Stimulated activated CD8-positive, alpha-beta memory T cell treated with anti-CD3 and anti-CD28 coated beads, Interleukin-12 subunit alpha, Interleukin-12 subunit beta, amount 100 ng/mL, for 24 hours (primary cell): ENCODE data around the gene ANKRD13D.

Experiments used
- DNase-seq: peaks from one replicate; pipeline ENCODE4 v3.0.0-alpha.2; 2020; ENCODE audit errors: extremely low read depth

ANKRD13D gene

DNA sequence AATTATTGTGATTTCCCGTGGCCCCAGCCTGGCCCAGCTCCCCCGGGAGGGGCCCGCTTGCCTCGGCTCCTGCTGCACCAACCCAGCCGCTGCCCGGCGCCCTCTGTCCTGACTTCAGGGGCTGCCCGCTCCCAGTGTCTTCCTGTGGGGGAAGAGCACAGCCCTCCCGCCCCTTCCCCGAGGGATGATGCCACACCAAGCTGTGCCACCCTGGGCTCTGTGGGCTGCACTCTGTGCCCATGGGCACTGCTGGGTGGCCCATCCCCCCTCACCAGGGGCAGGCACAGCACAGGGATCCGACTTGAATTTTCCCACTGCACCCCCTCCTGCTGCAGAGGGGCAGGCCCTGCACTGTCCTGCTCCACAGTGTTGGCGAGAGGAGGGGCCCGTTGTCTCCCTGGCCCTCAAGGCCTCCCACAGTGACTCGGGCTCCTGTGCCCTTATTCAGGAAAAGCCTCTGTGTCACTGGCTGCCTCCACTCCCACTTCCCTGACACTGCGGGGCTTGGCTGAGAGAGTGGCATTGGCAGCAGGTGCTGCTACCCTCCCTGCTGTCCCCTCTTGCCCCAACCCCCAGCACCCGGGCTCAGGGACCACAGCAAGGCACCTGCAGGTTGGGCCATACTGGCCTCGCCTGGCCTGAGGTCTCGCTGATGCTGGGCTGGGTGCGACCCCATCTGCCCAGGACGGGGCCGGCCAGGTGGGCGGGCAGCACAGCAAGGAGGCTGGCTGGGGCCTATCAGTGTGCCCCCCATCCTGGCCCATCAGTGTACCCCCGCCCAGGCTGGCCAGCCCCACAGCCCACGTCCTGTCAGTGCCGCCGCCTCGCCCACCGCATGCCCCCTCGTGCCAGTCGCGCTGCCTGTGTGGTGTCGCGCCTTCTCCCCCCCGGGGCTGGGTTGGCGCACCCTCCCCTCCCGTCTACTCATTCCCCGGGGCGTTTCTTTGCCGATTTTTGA is 3.3 kb upstream of the ANKRD13D start:
- DNase-seq = no peak

DNA sequence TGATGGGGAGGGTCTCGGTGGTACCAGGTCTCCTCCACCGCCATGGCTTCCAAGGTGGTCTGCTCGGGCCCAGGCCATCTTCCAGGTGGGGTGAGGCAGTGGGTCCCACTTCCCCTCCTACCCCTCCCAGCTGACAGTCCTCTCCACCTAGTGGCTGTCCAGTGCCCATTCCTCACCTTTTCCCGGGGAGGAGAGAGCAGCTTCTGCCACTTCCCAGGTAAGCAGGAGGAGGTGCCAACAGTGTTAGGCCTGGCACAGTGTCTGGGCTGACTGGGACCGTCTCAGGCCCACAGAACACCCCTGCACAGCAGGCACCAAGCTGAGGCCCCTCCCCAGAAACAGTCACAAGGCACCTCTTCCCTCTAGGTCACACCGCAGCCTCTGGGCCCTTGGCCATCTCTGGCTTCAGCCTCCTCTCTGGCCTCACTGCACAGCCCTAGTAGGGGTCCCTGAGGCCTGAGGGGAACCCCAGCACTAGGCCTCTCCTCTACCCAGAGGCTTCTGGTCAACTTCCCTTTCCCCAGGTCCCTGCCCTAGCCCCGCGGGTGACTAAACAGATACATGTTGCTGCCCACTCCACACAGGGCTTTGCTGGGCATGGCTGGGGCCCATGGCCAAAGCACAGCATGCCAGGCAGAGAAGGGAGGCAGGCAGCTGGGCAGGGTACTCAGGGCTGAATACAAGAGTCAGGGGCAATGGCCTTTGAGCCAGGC is 2.3 kb upstream of the ANKRD13D start:
- DNase-seq = no peak

DNA sequence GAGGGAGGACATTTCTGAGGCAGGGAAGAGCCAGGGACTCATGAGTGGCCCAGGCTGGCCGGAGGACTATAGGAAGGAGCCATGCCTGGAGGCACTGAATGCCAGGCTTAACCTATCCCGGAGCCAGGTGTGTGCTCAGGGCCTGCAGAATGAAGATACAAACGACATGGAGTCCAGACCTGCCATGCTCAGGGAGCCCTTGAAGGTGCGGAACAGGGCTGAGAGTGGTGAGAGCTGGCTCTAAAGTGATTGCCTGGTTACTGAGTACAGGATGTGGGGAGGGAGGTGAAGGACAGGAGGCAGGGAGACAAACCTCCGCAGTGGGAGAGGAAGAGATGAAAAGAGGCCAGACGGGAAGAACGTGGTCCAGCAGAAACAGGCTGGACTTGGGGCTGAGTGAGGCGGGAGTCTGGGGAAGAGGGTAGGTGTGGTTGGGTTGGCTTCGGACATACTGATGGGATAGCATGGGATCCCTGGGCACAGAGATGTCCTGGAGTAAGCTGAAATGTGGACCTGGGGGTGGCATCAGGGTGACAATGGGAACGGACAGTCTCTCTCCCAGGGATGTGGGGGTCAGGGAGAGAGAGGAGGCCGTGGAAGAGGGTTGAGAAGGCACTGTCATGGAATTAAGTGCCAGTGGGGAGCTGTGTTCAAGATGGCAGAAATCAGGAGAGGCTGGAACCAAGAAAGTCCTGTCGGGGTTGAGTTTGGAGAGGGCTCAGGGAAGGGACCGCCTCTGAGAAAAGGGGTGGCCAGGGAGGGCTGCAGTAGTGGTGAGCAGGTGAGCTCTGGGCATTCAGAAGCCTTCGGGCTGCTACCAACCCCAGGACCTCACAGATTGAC is 1.5 kb upstream of the ANKRD13D start:
- DNase-seq = no peak

- DNase-seq = no peak
Observed at GRCh38 chr11:67288198-67288451, 978 bp upstream of the ANKRD13D start.

GRCh38 chr11:67288452-67289225 is 464 bp upstream of the ANKRD13D start:
- peak; percentile 78 for DNase-seq

DNA sequence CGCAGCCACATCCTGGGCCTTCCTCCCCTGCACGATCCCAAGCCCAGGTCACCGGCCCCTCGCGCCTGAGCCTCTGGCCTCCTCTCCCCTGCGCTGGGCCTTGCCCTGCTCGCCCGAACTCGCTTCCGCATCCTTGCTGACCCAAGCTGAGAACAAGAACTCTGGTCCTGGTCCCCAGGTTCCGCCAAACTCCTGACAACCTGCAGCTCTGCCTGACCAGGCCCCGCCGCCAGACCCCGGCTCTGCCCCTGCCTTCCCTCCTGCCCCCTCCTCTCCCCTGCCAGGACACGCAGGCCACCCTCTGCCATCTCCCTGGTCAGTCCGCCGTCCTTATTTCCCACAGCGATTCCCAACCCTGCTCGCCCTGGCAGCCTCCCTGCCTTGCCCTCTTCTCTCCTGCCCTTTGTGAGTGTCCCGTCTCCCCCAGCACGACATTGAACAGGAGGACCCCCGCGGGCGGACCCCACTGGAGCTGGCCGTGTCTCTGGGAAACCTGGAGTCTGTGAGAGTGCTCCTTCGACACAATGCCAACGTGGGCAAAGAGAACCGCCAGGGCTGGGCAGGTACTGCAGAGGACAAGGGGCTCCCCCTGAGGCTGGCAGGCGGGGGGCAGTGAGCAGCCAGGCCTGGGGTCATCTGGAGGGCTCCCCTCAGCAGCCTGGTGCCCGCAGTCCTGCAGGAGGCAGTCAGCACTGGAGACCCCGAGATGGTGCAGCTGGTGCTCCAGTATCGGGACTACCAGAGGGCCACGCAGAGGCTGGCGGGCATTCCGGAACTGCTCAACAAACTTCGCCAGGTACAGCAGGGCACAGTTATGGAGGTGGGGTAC is 762 bp downstream of the ANKRD13D start:
- DNase-seq = no peak

DNA sequence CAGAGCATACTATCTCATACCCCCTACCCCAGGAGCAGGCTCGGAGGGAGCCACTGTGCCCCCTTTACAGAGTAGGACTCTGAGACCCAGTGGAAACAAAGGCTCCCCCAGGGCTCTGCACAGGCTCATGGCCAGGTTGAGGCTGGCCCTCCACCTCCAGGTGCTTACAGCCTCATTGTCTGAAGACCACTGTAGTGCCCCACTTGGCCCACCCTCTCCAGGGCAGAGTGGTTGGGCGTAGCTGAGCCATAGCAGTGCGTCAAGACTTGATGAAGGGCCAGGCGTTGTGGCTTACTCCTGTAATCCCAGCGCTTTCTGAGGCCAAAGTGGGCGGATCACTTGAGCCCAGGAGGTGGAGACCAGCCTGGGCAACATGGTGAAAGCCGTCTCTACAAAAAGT is 1.7 kb downstream of the ANKRD13D start:
- DNase-seq = no peak

DNA sequence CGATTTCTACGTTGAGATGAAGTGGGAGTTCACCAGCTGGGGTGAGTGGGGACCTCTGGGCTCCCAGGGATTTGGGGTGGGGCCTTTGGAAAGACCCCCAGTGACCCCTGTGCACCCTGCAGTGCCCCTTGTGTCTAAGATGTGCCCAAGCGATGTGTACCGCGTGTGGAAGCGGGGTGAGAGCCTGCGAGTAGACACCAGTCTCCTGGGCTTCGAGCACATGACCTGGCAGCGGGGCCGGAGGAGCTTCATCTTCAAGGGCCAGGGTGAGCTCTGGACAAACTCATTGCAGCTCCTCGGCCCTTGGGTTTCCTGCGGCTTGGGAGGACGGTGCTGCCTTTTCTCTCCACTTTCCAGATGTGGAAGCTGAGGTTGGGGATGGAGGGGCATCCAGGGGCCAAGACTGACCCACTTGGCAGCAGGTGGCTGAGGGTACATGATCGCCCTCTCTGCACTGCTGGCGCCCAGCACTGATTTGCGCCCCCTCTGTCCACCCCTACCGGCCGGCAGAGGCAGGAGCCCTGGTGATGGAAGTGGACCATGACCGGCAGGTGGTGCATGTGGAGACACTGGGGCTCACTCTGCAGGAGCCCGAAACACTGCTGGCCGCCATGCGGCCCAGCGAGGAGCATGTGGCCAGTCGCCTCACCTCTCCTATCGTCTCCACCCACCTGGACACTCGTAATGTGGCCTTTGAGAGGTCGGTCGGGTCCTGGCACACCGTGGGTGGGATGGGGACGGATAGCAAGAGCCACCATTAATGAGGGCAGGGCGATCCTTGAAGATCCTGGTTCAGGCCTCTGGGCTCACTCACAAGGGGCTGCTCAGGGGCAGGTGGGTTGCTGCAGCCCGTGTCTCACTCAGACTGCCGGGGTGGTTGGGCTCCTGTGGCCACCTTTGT is 2.6 kb downstream of the ANKRD13D start:
- no peak for DNase-seq

- DNase-seq = no peak
Observed at GRCh38 chr11:67292671-67293070, 3.6 kb downstream of the ANKRD13D start.

- DNase-seq = no peak
Observed at GRCh38 chr11:67293090-67293489, 4.0 kb downstream of the ANKRD13D start.

- DNase-seq = no peak
Observed at GRCh38 chr11:67295846-67296245, 6.7 kb downstream of the ANKRD13D start.

DNA sequence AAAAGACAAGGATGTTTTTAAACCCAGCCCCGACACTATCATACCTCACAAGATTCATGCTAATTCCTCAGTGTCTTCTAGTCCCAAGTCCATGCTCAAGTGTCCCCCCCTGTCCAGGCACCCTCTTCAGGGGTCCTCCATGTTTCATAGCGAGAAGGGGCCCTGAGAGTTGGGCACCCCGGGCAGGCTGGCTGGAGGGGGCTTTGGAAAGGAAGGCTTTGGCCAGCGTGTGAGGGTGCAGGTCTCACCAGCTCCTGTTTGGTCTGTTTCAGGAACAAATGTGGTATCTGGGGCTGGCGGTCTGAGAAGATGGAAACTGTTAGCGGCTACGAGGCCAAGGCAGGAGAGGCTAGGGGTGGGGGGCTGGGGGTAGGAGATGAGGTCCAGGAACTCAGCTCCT is 9.7 kb downstream of the ANKRD13D start:
- no peak for DNase-seq

DNA sequence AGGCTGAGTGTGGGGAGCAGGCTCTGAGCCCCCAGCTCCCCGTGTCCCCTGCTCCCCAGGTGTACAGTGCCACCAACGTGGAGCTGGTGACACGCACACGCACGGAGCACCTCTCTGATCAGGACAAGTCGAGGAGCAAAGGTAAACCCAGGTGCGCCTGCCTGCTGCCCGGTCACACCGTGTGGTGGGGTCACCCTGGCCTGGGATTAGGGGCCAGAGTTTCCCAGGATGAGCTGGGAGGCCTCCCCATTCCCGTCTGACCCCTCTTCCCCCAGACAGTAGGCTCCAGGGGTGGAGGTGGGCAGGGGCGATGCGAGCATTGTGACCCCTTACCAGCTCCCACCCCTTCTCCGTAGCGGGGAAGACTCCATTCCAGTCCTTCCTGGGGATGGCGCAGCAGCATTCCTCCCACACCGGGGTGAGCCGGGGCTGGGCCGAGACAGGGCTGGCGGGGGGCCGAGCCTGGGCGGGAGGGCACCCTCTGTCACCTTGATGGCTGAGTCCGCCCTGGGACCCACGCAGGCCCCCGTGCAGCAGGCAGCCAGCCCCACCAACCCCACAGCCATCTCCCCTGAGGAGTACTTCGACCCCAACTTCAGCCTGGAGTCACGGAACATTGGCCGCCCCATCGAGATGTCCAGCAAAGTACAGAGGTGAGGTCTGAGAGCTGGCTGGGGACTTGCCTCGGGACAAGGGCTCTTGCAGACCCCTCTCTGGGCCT is 10.5 kb downstream of the ANKRD13D start:
- DNase-seq = no peak

GRCh38 chr11:67300256-67300755 is 11.2 kb downstream of the ANKRD13D start:
- DNase-seq = no peak

- no peak for DNase-seq
Observed at GRCh38 chr11:67300756-67301312, 11.7 kb downstream of the ANKRD13D start.

- no peak for DNase-seq
Observed at GRCh38 chr11:67301313-67301921, 12.3 kb downstream of the ANKRD13D start.

GRCh38 chr11:67301951-67302516 is 12.9 kb downstream of the ANKRD13D start:
- DNase-seq = no peak
